Esophagus squamous epithelium (tissue), 5 donors: ENCODE data around the gene LPAR1. TPM values are rescaled to one million over a fixed set of nuclear protein-coding genes. Genes with fewer than 3 reads are reported as not detected.

Experiments used
- DNase-seq: peaks from one replicate; lab custom pipeline; 2025; lab: John Stamatoyannopoulos, UW
- H3K27ac ChIP-seq, 4 donors: fragments of 200-600 bp; sonication (generic); one replicate each; pipeline ENCODE4 v1.5.1; 2016 to 2019; ENCODE audit warnings: mild to moderate bottlenecking in 1 of 4
- H3K27me3 ChIP-seq, 4 donors: fragments of 200-600 bp; sonication (generic); 1 replicate in 3 of 4; 2 replicates in 1 of 4; pipeline versions ENCODE4 v1.5.1 to v1.6.0; 2017 to 2021; ENCODE audit warnings: antibody characterized with exemption in 1 of 4
- H3K36me3 ChIP-seq, 3 donors: fragments of 200-600 bp; sonication (generic); one replicate each; pipeline ENCODE4 v1.5.1; 2016 to 2019
- H3K4me1 ChIP-seq, 3 donors: fragments of 200-600 bp; sonication (generic); one replicate each; pipeline ENCODE4 v1.5.1; 2017 to 2019
- H3K4me3 ChIP-seq, 4 donors: fragments of 200-600 bp; sonication (generic); 1 replicate in 3 of 4; 2 replicates in 1 of 4; pipeline ENCODE4 v1.5.1; 2016 to 2019; ENCODE audit warnings: mild to moderate bottlenecking in 2 of 4, moderate library complexity in 1 of 4
- H3K9me3 ChIP-seq, 3 donors: fragments of 200-600 bp; sonication (generic); one replicate each; pipeline ENCODE4 v1.5.1; 2016 to 2019
- POLR2A ChIP-seq, 4 donors: fragments of 450-650 bp; IDR thresholded peaks; one replicate each; pipeline ENCODE4 v1.6.1; 2017; ENCODE audit warnings: antibody characterized with exemption in 4 of 4, mild to moderate bottlenecking in 4 of 4, moderate library complexity in 3 of 4
- WGBS, 2 donors: methylation state at CpG; one replicate each; pipeline ENCODE4 v1.1.5; 2018; 5-methylcytosine and 5-hydroxymethylcytosine counted together
- intact Hi-C: fragments of 100-400 bp; cut with DNase I; formaldehyde crosslinking; loops from one replicate; pipeline ENCODE4 v1.15.0; 2022
- total RNA-seq, 4 donors: library from RNA; depleted of rRNA; stranded (reverse); fragments of >200 nt; gene quantifications; one replicate each; pipeline ENCODE4 v1.1.0, GENCODE V29; 2016
- TF ChIP-seq, protein P1 (sequence below), 6 experiments: fragments of 450-650 bp in 4 of 6; fragments of 200-600 bp in 2 of 6; sonication (generic) in 2 of 6; IDR thresholded peaks; one replicate each; pipeline ENCODE4 v1.5.1; 2016 to 2019; ENCODE audit warnings: antibody characterized with exemption in 6 of 6, mild to moderate bottlenecking in 4 of 6, moderate library complexity in 4 of 6
- donor health status: DM: yes; HTN: yes; CAD: no.

LPAR1 gene
- total RNA-seq, 4 donors from 2014 or later: 6.3 to 59.5 (median 14.1) TPM

DNA sequence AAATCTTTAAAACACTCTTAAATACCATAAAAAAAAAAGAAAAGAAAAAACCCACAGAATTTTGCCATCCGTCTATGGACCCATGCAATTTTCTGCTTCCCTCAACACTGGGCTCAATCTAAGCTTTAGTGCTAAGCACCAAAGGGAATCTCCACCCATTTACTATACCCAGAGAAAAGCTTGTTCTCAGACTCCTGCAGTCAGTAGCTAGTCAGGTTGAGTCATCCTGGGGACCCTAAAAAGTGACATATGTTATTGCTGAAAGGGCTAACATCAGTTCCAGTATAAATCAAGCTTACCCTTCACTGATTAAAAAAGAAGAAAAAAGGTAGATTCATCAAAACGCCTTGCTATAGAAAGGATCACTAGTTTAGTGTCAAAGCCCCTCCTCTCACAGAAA is 192.1 kb downstream of the LPAR1 start:
- H3K4me1 ChIP-seq: peaks cover 0 to 4% (median 0%) of the 10 kb centered on the region in 3 donors
- 79 to 91% methylated on average over 2 of the region's 2 CpGs for WGBS, 2 donors
- H3K27ac ChIP-seq: no peak overlapping the region
- no peak overlapping the region for H3K4me3 ChIP-seq
- no peaks in the 10 kb centered on the region for H3K27me3 ChIP-seq
- TF ChIP-seq, protein P1, sequence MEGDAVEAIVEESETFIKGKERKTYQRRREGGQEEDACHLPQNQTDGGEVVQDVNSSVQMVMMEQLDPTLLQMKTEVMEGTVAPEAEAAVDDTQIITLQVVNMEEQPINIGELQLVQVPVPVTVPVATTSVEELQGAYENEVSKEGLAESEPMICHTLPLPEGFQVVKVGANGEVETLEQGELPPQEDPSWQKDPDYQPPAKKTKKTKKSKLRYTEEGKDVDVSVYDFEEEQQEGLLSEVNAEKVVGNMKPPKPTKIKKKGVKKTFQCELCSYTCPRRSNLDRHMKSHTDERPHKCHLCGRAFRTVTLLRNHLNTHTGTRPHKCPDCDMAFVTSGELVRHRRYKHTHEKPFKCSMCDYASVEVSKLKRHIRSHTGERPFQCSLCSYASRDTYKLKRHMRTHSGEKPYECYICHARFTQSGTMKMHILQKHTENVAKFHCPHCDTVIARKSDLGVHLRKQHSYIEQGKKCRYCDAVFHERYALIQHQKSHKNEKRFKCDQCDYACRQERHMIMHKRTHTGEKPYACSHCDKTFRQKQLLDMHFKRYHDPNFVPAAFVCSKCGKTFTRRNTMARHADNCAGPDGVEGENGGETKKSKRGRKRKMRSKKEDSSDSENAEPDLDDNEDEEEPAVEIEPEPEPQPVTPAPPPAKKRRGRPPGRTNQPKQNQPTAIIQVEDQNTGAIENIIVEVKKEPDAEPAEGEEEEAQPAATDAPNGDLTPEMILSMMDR (IDR thresholded peaks at IDR 0.05): no peak
- no peak for TF ChIP-seq POLR2A (IDR thresholded peaks at IDR 0.05)
- no peak for DNase-seq
- no peaks in the 10 kb centered on the region for H3K36me3 ChIP-seq
- intact Hi-C loops: no loop called here
- no peaks in the 10 kb centered on the region for H3K9me3 ChIP-seq

DNA sequence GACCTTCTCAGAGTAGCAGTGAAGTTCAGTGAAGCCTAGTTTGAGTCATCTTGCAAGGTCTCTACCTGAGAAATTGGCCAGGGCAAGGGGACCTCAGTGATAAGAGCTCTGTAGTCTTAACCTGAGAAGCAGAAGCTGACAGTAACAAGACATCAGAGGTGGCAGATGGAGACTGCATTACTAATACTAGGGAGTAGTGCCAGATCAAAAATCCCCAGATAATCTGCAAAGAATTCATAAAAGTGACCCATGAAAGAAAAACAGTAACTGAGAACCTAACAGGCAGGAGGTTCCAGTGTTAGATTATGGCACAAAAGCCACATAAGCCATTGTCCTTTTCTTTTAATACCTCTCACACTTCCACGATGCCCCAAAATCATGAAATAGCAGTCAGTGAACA is 194.1 kb downstream of the LPAR1 start:
- Histone ChIP-seq H3K27me3 (no peaks in the 10 kb centered on the region), H3K27ac (no peak overlapping the region), H3K36me3 (no peaks in the 10 kb centered on the region), H3K4me3 (no peak overlapping the region), H3K9me3 (no peaks in the 10 kb centered on the region), H3K4me1 (peaks cover 0 to 4% (median 0%) of the 10 kb centered on the region in 3 donors)
- intact Hi-C loops: no loop called here
- no peak for TF ChIP-seq POLR2A (IDR thresholded peaks at IDR 0.05)
- WGBS, 2 donors: 44% methylated on average over 1 of the region's 1 CpG
- no peak for DNase-seq

DNA sequence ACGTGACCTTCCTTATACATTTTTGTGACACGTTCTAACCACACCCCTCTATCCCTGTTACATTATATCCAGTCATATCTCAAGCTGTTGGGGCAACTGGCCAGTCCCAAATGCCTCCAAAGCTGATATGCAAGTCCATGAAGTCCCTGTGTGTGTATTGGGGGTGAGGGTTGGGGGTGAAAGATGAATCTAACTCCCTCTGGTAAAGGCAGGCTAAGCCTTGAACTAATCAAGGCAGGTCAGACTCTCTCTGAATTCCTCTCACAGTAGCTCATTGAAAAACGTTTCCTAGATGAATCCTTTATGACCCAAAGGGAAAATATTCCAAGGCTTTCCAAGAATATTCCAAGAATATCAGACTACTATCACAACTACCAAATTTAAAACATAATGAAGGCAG is 195.3 kb downstream of the LPAR1 start:
- H3K27me3 ChIP-seq: no peaks in the 10 kb centered on the region
- no peaks in the 10 kb centered on the region for H3K9me3 ChIP-seq
- no peaks in the 10 kb centered on the region for H3K36me3 ChIP-seq
- no peak overlapping the region for H3K27ac ChIP-seq
- no peak for TF ChIP-seq POLR2A (IDR thresholded peaks at IDR 0.05)
- TF ChIP-seq, protein P1 (IDR thresholded peaks at IDR 0.05): no peak
- H3K4me1 ChIP-seq: peaks cover 0 to 4% (median 0%) of the 10 kb centered on the region in 3 donors
- 51 to 55% methylated on average over 3 of the region's 3 CpGs for WGBS, 2 donors
- no peak overlapping the region for H3K4me3 ChIP-seq
- DNase-seq: no peak
- intact Hi-C loops: no loop called here

DNA sequence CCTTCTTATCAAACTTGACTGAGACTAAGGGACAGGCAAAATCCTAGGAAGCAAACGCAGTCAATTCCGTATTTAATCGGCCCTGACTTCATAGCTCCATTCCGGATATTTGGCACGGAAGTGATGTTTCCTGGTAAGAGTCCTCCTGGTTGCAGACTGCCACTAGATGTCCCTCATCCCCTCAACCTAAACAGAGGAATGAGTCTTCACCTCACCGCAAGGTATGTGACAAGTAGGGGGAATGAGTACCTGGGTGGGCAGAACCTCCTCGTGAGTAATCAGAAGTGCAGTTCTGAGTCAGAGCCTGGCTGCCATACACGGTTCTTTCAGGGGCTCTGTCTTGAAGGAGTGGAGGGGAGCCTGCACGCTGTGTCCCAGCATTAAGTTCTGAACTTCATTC is 196.1 kb downstream of the LPAR1 start:
- H3K27me3 ChIP-seq: no peaks in the 10 kb centered on the region
- H3K27ac ChIP-seq: no peak overlapping the region
- H3K9me3 ChIP-seq: no peaks in the 10 kb centered on the region
- no peaks in the 10 kb centered on the region for H3K36me3 ChIP-seq
- no peaks in the 10 kb centered on the region for H3K4me1 ChIP-seq
- intact Hi-C loops: no loop called here
- WGBS, 2 donors: 77 to 85% methylated on average over 7 to 8 of the region's 9 CpGs
- no peak for DNase-seq
- no peak overlapping the region for H3K4me3 ChIP-seq
- TF ChIP-seq POLR2A (IDR thresholded peaks at IDR 0.05): no peak
- TF ChIP-seq, protein P1 (IDR thresholded peaks at IDR 0.05): no peak

DNA sequence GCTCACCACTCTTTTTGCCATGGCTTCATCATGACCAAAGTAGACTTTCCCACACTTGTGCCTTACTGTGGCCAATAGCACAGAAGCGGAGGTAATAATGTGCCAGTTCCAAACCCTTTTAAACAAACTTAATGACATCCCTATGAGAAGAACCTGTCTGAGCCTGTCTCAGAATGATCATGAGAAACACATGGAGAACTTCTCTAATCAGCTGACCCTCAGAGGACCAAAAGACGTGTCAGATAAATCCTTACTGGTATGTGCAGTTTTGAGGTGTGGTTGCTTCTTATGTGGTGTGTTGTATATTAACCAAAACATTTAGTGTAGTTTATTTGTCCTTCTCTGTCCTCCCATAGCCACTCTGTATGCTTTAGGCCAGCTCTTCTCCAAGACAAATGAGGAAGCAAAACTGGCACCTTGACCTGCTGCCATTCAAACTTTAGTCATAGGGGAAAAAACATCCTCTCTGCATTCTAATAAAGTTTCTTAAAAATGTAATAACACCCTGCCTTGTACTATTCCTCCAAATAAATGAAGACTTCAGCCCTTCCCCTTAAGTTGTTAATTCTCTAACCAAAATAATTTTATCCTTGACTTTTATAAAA is 200.8 kb downstream of the LPAR1 start:
- H3K27ac ChIP-seq: no peak overlapping the region
- H3K9me3 ChIP-seq: no peaks in the 10 kb centered on the region
- no peak for DNase-seq
- no peaks in the 10 kb centered on the region for H3K4me1 ChIP-seq
- H3K36me3 ChIP-seq: no peaks in the 10 kb centered on the region
- no peak for TF ChIP-seq POLR2A (IDR thresholded peaks at IDR 0.05)
- TF ChIP-seq, protein P1 (IDR thresholded peaks at IDR 0.05): no peak
- intact Hi-C loops: no loop called here
- WGBS, 2 donors: 68 to 73% methylated on average over 2 of the region's 2 CpGs
- no peak overlapping the region for H3K4me3 ChIP-seq
- H3K27me3 ChIP-seq: no peaks in the 10 kb centered on the region
